ENCODE data around the gene UBE2R2.

DNA sequence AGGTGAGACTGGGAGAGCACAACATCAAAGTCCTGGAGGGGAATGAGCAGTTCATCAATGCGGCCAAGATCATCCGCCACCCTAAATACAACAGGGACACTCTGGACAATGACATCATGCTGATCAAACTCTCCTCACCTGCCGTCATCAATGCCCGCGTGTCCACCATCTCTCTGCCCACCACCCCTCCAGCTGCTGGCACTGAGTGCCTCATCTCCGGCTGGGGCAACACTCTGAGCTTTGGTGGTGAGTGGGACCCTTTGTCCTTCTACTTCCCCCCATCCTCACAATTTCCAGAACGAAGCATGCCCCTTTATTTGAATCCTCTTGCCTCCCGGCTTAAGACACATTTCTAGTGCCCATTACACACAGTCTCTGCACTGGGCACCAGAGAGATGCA is 19.1 kb upstream of the UBE2R2 start:
- TF ChIP-seq EZH2 (IDR thresholded peaks at IDR 0.05; ENCODE audit: low read length, missing control alignments), result no peak
- TF ChIP-seq, protein P1, sequence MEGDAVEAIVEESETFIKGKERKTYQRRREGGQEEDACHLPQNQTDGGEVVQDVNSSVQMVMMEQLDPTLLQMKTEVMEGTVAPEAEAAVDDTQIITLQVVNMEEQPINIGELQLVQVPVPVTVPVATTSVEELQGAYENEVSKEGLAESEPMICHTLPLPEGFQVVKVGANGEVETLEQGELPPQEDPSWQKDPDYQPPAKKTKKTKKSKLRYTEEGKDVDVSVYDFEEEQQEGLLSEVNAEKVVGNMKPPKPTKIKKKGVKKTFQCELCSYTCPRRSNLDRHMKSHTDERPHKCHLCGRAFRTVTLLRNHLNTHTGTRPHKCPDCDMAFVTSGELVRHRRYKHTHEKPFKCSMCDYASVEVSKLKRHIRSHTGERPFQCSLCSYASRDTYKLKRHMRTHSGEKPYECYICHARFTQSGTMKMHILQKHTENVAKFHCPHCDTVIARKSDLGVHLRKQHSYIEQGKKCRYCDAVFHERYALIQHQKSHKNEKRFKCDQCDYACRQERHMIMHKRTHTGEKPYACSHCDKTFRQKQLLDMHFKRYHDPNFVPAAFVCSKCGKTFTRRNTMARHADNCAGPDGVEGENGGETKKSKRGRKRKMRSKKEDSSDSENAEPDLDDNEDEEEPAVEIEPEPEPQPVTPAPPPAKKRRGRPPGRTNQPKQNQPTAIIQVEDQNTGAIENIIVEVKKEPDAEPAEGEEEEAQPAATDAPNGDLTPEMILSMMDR (conservative IDR thresholded peaks at IDR 0.05 in 1 of 2, IDR thresholded peaks at IDR 0.05 in 1 of 2; ENCODE audit: low read depth in 1 of 2, low read length in 2 of 2), result no peak

Measured in fibroblast of lung (primary cell).